ENCODE results near the gene ANKRD13B. TPM values are rescaled to one million over a fixed set of nuclear protein-coding genes. Genes with fewer than 3 reads are reported as not detected.
A peak's percentile ranks its signal among the peaks of the same experiment; 100 is the strongest.

The ANKRD13B gene
- total RNA-seq, 2 donors from 2014 or later, result 11.5 to 35.5 TPM

- DNase-seq (ENCODE audit: low spot score) (no peak), ATAC-seq (ENCODE audit: insufficient number of reproducible peaks, low FRiP score, low read depth) (no peak)
- H3K27me3 ChIP-seq (replicated peaks; ENCODE audit: insufficient read depth), result no peaks in the 10 kb centered on the region
- H3K27ac ChIP-seq, result no peak overlapping the region
- H3K36me3 ChIP-seq, result no peaks in the 10 kb centered on the region
- no peaks in the 10 kb centered on the region for H3K9me3 ChIP-seq
- TF ChIP-seq, protein P1, sequence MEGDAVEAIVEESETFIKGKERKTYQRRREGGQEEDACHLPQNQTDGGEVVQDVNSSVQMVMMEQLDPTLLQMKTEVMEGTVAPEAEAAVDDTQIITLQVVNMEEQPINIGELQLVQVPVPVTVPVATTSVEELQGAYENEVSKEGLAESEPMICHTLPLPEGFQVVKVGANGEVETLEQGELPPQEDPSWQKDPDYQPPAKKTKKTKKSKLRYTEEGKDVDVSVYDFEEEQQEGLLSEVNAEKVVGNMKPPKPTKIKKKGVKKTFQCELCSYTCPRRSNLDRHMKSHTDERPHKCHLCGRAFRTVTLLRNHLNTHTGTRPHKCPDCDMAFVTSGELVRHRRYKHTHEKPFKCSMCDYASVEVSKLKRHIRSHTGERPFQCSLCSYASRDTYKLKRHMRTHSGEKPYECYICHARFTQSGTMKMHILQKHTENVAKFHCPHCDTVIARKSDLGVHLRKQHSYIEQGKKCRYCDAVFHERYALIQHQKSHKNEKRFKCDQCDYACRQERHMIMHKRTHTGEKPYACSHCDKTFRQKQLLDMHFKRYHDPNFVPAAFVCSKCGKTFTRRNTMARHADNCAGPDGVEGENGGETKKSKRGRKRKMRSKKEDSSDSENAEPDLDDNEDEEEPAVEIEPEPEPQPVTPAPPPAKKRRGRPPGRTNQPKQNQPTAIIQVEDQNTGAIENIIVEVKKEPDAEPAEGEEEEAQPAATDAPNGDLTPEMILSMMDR (IDR thresholded peaks at IDR 0.05), result peak; percentile 54
- peaks cover 38 to 88% of the 10 kb centered on the region in 2 donors for H3K4me1 ChIP-seq (ENCODE audit: control insufficient read depth in 1 of 2, low read depth in 2 of 2)
- peak overlapping the region; percentile 70 for H3K4me3 ChIP-seq
Measured at GRCh38 chr17:29617125-29617480, 24.2 kb downstream of the ANKRD13B start.

- no peaks in the 10 kb centered on the region for H3K9me3 ChIP-seq
- DNase-seq (ENCODE audit: low spot score), result no peak
- H3K36me3 ChIP-seq, result no peaks in the 10 kb centered on the region
- H3K27ac ChIP-seq, result no peak overlapping the region
- ATAC-seq (ENCODE audit: insufficient number of reproducible peaks, low FRiP score, low read depth), result no peak
- peaks cover 38 to 89% of the 10 kb centered on the region in 2 donors for H3K4me1 ChIP-seq (ENCODE audit: control insufficient read depth in 1 of 2, low read depth in 2 of 2)
- TF ChIP-seq, protein P1 (IDR thresholded peaks at IDR 0.05), result peak; percentile 43
- H3K27me3 ChIP-seq (replicated peaks; ENCODE audit: insufficient read depth), result no peaks in the 10 kb centered on the region
- peak overlapping the region; percentile 70 for H3K4me3 ChIP-seq
Measured at GRCh38 chr17:29617481-29618271, 24.7 kb downstream of the ANKRD13B start.

DNA sequence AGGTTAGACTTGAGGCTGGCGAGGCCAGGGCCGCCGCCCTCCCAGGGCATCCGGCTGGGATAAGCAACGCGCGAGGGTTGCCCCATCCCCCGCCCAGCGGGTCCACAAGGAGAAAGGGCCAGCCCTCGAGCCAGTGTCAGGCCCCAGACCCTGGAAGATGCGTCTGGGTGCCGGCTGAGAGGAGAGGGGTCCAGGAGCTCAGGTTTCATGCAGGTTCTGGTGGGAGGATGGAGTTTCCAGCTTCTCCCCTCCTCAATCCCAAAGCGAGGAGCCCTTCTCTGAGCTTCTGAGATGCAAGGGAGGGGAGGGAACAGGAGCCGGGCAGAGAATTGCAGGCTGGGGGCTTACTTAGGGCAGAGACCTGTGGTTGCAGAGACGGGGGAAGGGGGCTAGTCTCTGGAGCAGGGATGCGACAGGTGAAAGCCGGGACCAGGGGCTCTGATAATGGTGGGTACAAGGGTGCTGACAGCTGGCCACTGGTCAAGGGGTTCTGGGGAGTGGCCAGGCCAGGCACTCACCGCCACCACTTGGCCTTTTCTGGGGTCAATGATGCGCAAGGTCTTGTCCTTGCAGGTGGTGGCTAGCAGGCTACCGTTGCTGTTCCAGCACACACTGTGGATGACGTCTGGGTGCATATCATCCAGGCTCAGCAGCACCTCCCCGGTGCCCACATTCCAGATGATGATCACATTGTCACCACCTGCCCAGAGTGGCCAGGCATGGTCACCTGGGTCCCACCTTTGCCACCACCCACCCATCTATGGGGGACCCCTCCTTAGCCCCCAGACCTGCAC is 25.5 kb downstream of the ANKRD13B start:
- TF ChIP-seq, protein P1 (IDR thresholded peaks at IDR 0.05), result no peak
- Histone ChIP-seq H3K27ac (no peak overlapping the region), H3K4me3 (peak overlapping the region; percentile 70), H3K27me3 (replicated peaks; ENCODE audit: insufficient read depth) (no peaks in the 10 kb centered on the region), H3K9me3 (no peaks in the 10 kb centered on the region), H3K4me1 (ENCODE audit: control insufficient read depth in 1 of 2, low read depth in 2 of 2) (peaks cover 38 to 88% of the 10 kb centered on the region in 2 donors), H3K36me3 (no peaks in the 10 kb centered on the region)
- DNase-seq (ENCODE audit: low spot score) (no peak), ATAC-seq (ENCODE audit: insufficient number of reproducible peaks, low FRiP score, low read depth) (no peak)

- no peak for DNase-seq (ENCODE audit: low spot score)
- no peak for ATAC-seq (ENCODE audit: insufficient number of reproducible peaks, low FRiP score, low read depth)
- peaks cover 31 to 81% of the 10 kb centered on the region in 2 donors for H3K4me1 ChIP-seq (ENCODE audit: control insufficient read depth in 1 of 2, low read depth in 2 of 2)
- H3K4me3 ChIP-seq, result no peak overlapping the region
- TF ChIP-seq, protein P1 (IDR thresholded peaks at IDR 0.05), result peak; percentile 21
- no peaks in the 10 kb centered on the region for H3K36me3 ChIP-seq
- H3K27ac ChIP-seq, result no peak overlapping the region
- H3K27me3 ChIP-seq (replicated peaks; ENCODE audit: insufficient read depth), result no peaks in the 10 kb centered on the region
- H3K9me3 ChIP-seq, result no peaks in the 10 kb centered on the region
Measured at GRCh38 chr17:29619251-29619650, 26.3 kb downstream of the ANKRD13B start.

DNA sequence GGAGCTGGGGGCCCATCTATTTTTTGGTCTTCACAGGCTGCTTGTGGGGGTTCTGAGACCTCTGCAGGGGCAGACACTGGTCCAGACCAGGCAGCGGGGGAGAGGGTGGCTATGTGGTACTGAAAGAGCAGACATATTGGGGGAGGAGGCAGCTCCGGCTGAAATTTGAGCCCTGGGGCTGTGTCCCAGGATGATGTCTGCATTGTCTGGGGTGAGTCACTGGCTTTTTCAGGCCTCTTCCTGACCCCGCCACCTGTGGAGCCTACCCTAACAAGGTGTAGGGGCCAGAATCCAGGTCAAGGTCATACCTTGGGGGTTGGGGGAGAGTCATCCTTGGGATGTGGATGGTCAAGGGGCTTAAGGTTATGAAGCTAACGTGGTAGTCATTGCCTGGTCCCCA is 27.3 kb downstream of the ANKRD13B start:
- Histone ChIP-seq H3K27ac (no peak overlapping the region), H3K4me3 (no peak overlapping the region), H3K36me3 (no peaks in the 10 kb centered on the region), H3K4me1 (ENCODE audit: control insufficient read depth in 1 of 2, low read depth in 2 of 2) (peaks cover 25 to 70% of the 10 kb centered on the region in 2 donors), H3K27me3 (replicated peaks; ENCODE audit: insufficient read depth) (no peaks in the 10 kb centered on the region), H3K9me3 (no peaks in the 10 kb centered on the region)
- DNase-seq (ENCODE audit: low spot score) (no peak), ATAC-seq (ENCODE audit: insufficient number of reproducible peaks, low FRiP score, low read depth) (no peak)
- TF ChIP-seq, protein P1 (IDR thresholded peaks at IDR 0.05), result no peak
